ENCODE results near the gene SCNN1A. TPM values are rescaled to one million over a fixed set of nuclear protein-coding genes. Genes with fewer than 3 reads are reported as not detected.

SCNN1A gene
- total and polyA plus RNA-seq, 2 of the 4 experiments (the other 2 are of a cell fraction): 0.41 TPM; not detected in 1

- H2BK15ac ChIP-seq (ENCODE audit: low read depth, low read length): no peak overlapping the region
- intact Hi-C loops (cut with micrococcal nuclease) (no loop called here), in situ Hi-C loops (cut with MboI; ENCODE audit: low sequenced_read_pairs) (no loop called here), dilution Hi-C loops (cut with HindIII; ENCODE audit: low sequenced_read_pairs, unreplicated experiment) (no loop called here)
- H3K36me3 ChIP-seq (ENCODE audit: control insufficient read depth, insufficient read depth, low read length): no peaks in the 10 kb centered on the region
- H3K18ac ChIP-seq (ENCODE audit: low read depth, low read length): no peak overlapping the region
- H3K4me2 ChIP-seq (ENCODE audit: low read depth, low read length): no peak overlapping the region
- H3K14ac ChIP-seq (replicated peaks; ENCODE audit: low read depth, low read length): no peak overlapping the region
- H3K9me1 ChIP-seq (ENCODE audit: insufficient read depth, low read length): no peaks in the 10 kb centered on the region
- H3K4me3 ChIP-seq (ENCODE audit: insufficient read depth, low read depth, low read length): no peak overlapping the region
- H3K79me1 ChIP-seq (ENCODE audit: low read depth in 1 of 2, low read length in 2 of 2): no peaks in the 10 kb centered on the region
- H2AK5ac ChIP-seq (ENCODE audit: low read depth, low read length): no peak overlapping the region
- no peak for TF ChIP-seq MXI1 (IDR thresholded peaks at IDR 0.05; ENCODE audit: borderline replicate concordance, low read depth, low read length)
- no peak for TF ChIP-seq RCOR1 (IDR thresholded peaks at IDR 0.05; ENCODE audit: insufficient replicate concordance, low read length)
- no peak for TF ChIP-seq MAFK (IDR thresholded peaks at IDR 0.05; ENCODE audit: low read depth, low read length)
- no peak for TF ChIP-seq NFE2L2 (IDR thresholded peaks at IDR 0.05; ENCODE audit: low read depth, low read length)
- POLR2A ChIA-PET (ENCODE audit: unreplicated experiment): no interaction called here
- no peak overlapping the region for H2AFZ ChIP-seq (replicated peaks; ENCODE audit: low read length, poor library complexity)
- CTCF ChIA-PET: no interaction called here
- no peak overlapping the region for H2BK120ac ChIP-seq (ENCODE audit: low read depth, low read length)
- no peaks in the 10 kb centered on the region for H3K9me3 ChIP-seq (ENCODE audit: control insufficient read depth, insufficient read depth, low read length)
- no peak overlapping the region for H3K9ac ChIP-seq (ENCODE audit: low read depth, low read length)
- H4K8ac ChIP-seq (ENCODE audit: low read depth in 2 of 2, low read length in 2 of 2): no peak overlapping the region
- H4K5ac ChIP-seq (ENCODE audit: low read depth, low read length): no peak overlapping the region
- no peak overlapping the region for H2BK20ac ChIP-seq (ENCODE audit: low read depth, low read length)
- no CpG with 5 or more reads among the region's 1 CpG for WGBS, 2 experiments (ENCODE audit: extremely low coverage in 2 of 2, insufficient read length in 1 of 2)
- no peak overlapping the region for H3K23ac ChIP-seq (ENCODE audit: low read depth, low read length)
- DNase-seq (no peak), ATAC-seq (ENCODE audit: low read depth) (no peak)
- H4K20me1 ChIP-seq (ENCODE audit: insufficient read depth, low read length): no peaks in the 10 kb centered on the region
- no peak overlapping the region for H3K56ac ChIP-seq (ENCODE audit: extremely low read depth, insufficient read depth, low read length)
- peaks cover 9% of the 10 kb centered on the region for H3K27me3 ChIP-seq (ENCODE audit: control insufficient read depth, insufficient read depth, low read length)
- no peak overlapping the region for H2AK9ac ChIP-seq (replicated peaks; ENCODE audit: low read depth, low read length, poor library complexity)
- H2BK5ac ChIP-seq (ENCODE audit: low read depth, low read length, poor library complexity, severe bottlenecking): no peak overlapping the region
- no peak overlapping the region for H3K4ac ChIP-seq (ENCODE audit: low read depth, low read length)
- H4K91ac ChIP-seq (ENCODE audit: insufficient read depth, low read depth, low read length): no peak overlapping the region
- H3K27ac ChIP-seq (ENCODE audit: insufficient read depth, low read length): no peak overlapping the region
- H3K4me1 ChIP-seq (ENCODE audit: control insufficient read depth, insufficient read depth, low read length): peaks cover 6% of the 10 kb centered on the region
- no TSS peak for BruUV-seq (replicated peaks)
Measured at GRCh38 chr12:6358881-6359280, 16.5 kb downstream of the SCNN1A start.

Data from IMR-90 (cell line).